Measurements from ENCODE around the gene TMEM184B. TPM values are rescaled to one million over a fixed set of nuclear protein-coding genes. Genes with fewer than 3 reads are reported as not detected.

Gene TMEM184B
- total and polyA plus RNA-seq, 10 of the 15 experiments (the other 5 are each of a cell fraction or from before 2014, with no cell fraction given) = 0.56 to 22.4 (median 7.9) TPM

- DNase-seq (ENCODE audit: low read depth, low spot score) (no peak), ATAC-seq (no peak), FAIRE-seq (no peak)
- in situ Hi-C loops (cut with MboI) (no loop called here), intact Hi-C loops (cut with micrococcal nuclease; ENCODE audit: unreplicated experiment) (no loop called here)
- no TSS peak for BruUV-seq (replicated peaks)
- peaks cover 0 to 3% of the 10 kb centered on the region in 2 experiments; a peak in 2 of 4 replicates for H3K36me3 ChIP-seq (ENCODE audit: control insufficient read depth in 2 of 2, insufficient read depth in 2 of 2, low read length in 1 of 2)
- ChIA-PET CTCF (no interaction called here), SMC1A (ENCODE audit: uncharacterized antibody, unreplicated experiment) (no interaction called here), RAD21 (ENCODE audit: unreplicated experiment) (no interaction called here), POLR2A (no interaction called here)
- H3K9me3 ChIP-seq (replicated peaks; ENCODE audit: control insufficient read depth, insufficient read depth, low read length) = no peaks in the 10 kb centered on the region
- H3K79me2 ChIP-seq (ENCODE audit: control insufficient read depth, insufficient read depth, low read length) = peaks cover 8% of the 10 kb centered on the region
- no peaks in the 10 kb centered on the region for H4K20me1 ChIP-seq (ENCODE audit: control insufficient read depth, insufficient read depth)
- H2AFZ ChIP-seq (ENCODE audit: control insufficient read depth, low read depth, low read length) = no peak overlapping the region
- H3K4me2 ChIP-seq (ENCODE audit: control insufficient read depth, insufficient read depth) = no peak overlapping the region
- 92% methylated on average over 4 of the region's 4 CpGs for WGBS (ENCODE audit: insufficient coverage, insufficient replicate concordance, low lambda C conversion rate, missing lambda C conversion rate)
- H3K9ac ChIP-seq (ENCODE audit: control insufficient read depth, insufficient read depth, low read length) = no peak overlapping the region
- peaks cover 32% of the 10 kb centered on the region for H3K4me1 ChIP-seq (ENCODE audit: control insufficient read depth, insufficient read depth, low read length)
- no peak for TF ChIP-seq SMARCA5 (IDR thresholded peaks at IDR 0.05)
- TF ChIP-seq, protein P1, sequence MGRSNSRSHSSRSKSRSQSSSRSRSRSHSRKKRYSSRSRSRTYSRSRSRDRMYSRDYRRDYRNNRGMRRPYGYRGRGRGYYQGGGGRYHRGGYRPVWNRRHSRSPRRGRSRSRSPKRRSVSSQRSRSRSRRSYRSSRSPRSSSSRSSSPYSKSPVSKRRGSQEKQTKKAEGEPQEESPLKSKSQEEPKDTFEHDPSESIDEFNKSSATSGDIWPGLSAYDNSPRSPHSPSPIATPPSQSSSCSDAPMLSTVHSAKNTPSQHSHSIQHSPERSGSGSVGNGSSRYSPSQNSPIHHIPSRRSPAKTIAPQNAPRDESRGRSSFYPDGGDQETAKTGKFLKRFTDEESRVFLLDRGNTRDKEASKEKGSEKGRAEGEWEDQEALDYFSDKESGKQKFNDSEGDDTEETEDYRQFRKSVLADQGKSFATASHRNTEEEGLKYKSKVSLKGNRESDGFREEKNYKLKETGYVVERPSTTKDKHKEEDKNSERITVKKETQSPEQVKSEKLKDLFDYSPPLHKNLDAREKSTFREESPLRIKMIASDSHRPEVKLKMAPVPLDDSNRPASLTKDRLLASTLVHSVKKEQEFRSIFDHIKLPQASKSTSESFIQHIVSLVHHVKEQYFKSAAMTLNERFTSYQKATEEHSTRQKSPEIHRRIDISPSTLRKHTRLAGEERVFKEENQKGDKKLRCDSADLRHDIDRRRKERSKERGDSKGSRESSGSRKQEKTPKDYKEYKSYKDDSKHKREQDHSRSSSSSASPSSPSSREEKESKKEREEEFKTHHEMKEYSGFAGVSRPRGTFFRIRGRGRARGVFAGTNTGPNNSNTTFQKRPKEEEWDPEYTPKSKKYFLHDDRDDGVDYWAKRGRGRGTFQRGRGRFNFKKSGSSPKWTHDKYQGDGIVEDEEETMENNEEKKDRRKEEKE (IDR thresholded peaks at IDR 0.05) = no peak
- no peak for TF ChIP-seq ZSCAN29 (IDR thresholded peaks at IDR 0.05)
- TF ChIP-seq, protein P2, sequence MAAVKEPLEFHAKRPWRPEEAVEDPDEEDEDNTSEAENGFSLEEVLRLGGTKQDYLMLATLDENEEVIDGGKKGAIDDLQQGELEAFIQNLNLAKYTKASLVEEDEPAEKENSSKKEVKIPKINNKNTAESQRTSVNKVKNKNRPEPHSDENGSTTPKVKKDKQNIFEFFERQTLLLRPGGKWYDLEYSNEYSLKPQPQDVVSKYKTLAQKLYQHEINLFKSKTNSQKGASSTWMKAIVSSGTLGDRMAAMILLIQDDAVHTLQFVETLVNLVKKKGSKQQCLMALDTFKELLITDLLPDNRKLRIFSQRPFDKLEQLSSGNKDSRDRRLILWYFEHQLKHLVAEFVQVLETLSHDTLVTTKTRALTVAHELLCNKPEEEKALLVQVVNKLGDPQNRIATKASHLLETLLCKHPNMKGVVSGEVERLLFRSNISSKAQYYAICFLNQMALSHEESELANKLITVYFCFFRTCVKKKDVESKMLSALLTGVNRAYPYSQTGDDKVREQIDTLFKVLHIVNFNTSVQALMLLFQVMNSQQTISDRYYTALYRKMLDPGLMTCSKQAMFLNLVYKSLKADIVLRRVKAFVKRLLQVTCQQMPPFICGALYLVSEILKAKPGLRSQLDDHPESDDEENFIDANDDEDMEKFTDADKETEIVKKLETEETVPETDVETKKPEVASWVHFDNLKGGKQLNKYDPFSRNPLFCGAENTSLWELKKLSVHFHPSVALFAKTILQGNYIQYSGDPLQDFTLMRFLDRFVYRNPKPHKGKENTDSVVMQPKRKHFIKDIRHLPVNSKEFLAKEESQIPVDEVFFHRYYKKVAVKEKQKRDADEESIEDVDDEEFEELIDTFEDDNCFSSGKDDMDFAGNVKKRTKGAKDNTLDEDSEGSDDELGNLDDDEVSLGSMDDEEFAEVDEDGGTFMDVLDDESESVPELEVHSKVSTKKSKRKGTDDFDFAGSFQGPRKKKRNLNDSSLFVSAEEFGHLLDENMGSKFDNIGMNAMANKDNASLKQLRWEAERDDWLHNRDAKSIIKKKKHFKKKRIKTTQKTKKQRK (IDR thresholded peaks at IDR 0.05; ENCODE audit: low read depth, low read length) = no peak
- no peak for TF ChIP-seq HCFC1 (IDR thresholded peaks at IDR 0.05; ENCODE audit: low read length)
- TF ChIP-seq TARDBP (IDR thresholded peaks at IDR 0.05; ENCODE audit: borderline replicate concordance) = no peak
- TF ChIP-seq YBX1 (IDR thresholded peaks at IDR 0.05) = no peak
- TF ChIP-seq EGR1 (IDR thresholded peaks at IDR 0.05; ENCODE audit: borderline replicate concordance in 1 of 2, low read depth in 2 of 2, low read length in 2 of 2) = no peak
- no peak overlapping the region for H3K27ac ChIP-seq (ENCODE audit: control insufficient read depth, insufficient read depth)
- no peaks in the 10 kb centered on the region for H3K27me3 ChIP-seq (replicated peaks in 1 of 2; ENCODE audit: control insufficient read depth in 2 of 2, insufficient read depth in 2 of 2, low read length in 1 of 2)
- no peak overlapping the region for H3K4me3 ChIP-seq
Observed at GRCh38 chr22:38173641-38173906, 99.2 kb downstream of the TMEM184B start.

Measured in GM12878 (cell line).